NCI-H2107 treated with DMSO at 0.1 percent for 48 hours (cell line): ENCODE results near the gene UNC80.
A peak's percentile ranks its signal among the peaks of the same experiment; 100 is the strongest.

ENCODE experiments used
- DNase-seq: peaks from one replicate; lab custom pipeline; 2025; ENCODE audit not compliant: unreplicated experiment; lab: John Stamatoyannopoulos, UW

UNC80 gene

DNA sequence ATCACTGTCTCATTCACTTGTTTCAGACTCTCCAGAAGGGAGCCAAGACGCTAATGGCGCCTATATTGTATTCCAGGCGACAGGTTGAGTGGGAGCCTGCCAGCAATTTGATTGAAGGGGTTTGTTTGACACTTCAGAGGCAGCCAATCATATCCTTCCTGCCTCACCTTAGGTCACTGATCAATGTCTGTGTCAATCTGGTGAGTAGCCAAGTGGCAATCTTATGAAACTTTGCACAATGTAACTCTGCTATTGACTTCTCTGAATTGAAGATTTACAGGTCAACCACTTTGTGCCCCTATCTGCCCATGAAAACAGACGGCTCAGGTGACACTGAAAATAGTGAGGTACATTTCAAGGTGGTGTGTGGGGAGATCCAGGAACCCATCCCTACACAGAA is 198.1 kb downstream of the UNC80 start:
- no peak for DNase-seq

DNA sequence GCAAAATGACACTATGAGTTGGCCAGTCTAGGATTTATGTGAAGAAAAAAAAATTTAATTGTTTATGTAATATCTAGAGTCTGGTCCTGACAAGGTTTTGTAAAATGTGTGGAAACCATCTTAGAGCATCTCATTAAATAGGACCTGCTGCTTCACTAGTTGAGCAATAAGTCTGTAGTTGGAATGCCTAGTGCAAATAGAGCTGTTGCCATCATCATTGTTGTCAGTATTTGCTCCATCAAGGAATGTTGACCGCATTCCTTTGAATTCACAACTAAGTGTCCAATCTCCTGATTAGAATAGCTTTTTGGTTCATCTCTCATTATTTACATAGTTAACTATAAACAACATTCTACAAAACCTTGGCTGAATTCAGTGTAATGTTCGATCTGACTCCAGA is 198.6 kb downstream of the UNC80 start:
- no peak for DNase-seq

DNA sequence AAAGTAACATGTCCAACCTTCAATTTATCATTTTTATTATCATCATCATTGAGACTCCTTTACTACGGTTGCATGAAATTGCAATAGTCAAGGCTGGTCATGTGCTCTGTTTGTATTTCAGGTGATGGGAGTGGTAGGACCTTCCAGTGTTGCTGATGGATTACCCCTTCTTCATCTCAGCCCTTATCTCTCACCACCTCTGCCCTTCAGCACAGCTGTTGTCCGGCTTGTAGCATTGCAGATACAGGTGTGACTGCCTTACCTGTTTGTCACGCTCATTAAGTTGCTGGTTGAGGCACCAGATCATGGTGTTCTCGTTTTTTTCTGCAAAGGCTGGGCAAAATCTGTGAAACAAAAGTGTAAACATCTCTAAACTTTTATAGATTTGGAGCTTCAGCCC is 199.1 kb downstream of the UNC80 start:
- DNase-seq: no peak

DNA sequence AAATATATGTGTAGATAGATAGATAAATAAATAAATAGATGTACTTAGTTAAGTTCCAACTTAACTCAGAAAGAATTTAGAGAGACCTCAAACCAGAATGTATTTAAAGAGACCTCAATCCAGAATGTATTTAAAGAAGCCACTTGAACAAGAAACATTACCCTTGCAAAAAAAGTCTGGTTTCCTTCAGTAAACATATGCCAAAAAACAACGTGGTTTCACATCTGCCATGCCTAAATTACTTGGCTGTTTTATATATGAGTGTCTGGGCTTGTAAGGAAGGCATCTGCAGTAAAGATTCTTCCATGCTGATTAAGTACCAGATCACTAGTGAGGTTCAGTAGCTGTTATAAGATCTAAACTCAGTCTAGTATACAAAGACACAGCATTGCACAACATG is 201.7 kb downstream of the UNC80 start:
- DNase-seq: no peak

DNA sequence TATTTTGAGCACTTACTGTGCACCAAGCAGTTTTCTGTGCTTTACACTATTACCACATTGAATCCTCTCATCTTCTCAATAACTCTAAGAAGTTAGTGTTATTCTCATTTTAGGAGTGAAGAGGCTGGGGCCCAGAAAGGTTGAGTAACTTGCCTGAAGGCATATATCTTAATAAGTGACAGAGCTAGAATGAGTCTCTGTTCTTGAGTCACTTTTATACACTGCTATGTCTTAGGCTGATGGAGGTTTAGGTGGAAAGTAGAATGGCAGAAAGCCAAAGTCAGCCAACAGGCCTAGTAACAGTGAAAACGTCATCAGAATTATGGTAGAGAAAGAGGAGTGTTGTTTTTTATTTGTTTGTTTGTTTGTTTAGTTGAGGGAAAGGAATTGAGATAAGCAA is 202.9 kb downstream of the UNC80 start:
- no peak for DNase-seq

DNA sequence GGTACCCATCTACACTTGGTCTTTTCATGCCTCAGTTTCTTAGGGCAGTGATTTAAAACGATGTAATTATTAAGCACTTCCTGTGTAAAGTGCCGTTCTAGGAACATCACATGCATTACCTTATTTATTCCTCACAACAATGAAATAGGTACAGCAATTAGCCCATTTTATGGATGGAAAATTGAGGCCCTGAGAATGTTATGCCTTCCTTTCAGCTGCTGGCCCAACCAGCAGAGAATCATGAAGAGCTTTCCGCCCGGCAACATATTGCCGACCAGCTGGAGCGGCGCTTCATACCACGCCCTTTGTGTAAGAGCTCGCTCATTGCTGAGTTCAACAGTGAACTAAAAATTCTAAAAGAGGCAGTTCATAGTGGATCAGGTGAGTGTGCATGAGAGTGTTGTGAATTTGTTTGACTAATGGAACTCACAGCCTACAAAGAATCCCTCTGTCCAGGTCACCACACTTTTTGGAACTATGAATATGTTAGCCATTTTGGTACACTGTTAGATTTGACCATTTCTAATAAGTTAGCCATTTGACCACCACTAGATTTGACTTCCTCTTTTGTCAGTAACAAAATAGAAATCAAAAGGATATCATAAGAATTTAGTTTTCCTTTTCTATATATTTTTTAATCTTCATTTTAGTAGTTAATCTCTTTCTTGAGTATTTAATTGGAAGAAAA is 205.2 kb downstream of the UNC80 start:
- DNase-seq: no peak

DNA sequence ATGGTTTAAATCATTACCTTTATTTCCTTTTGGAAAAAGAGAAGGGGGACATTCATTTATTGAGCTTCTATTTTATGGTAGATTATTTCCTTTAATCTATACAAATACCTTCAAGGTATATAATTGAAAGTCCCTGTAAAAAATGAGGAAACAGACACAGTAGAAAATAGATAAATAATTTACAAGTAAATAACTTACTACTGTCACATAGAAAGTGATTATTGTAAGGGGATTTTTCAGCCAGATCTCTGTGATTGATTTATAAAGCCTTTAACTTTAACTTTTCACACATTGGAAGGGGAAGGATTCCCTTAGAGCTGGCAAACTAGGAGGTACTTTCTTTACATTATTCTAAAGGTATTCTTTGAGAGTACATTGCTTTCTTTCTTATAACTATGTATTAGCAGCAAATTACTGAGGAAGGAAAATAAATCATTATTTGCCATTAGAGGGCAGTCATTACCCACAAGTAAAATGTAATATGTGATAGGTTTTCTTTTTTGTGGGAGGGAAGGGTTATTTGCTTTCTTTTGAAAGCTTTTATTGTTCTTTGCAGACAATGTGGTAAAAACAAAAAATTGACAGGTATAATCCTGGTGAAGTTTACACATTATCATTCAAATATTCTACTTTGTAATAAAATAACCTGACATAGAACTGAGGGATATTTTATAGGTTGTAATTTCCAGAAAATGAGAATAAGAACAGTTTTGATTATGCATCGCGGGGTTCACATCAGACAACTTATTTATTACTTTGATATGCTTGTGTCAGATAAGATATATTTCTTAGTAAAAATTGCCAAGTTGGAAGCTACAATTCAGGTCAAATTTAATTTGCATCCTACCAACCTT is 206.0 kb downstream of the UNC80 start:
- peak; percentile 49 for DNase-seq

DNA sequence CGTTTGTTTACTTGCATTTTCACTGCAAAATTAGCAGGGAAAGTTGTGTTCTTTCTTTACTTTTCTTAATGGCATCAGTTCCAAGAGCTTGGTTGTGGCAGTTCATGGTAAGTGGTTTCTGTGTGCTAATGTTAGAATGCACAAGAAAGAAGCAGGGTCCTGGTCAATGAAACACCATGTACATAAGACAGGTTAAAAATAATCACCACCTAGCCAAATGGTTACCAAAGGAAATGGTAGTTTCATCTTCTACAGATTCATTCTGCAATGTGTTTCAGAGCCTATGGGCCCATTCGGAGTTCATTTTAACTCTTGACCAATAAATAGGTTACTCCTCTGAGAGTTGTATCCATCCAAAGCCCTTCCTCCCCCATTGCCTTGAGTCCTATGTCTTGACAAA is 212.7 kb downstream of the UNC80 start:
- no peak for DNase-seq

DNA sequence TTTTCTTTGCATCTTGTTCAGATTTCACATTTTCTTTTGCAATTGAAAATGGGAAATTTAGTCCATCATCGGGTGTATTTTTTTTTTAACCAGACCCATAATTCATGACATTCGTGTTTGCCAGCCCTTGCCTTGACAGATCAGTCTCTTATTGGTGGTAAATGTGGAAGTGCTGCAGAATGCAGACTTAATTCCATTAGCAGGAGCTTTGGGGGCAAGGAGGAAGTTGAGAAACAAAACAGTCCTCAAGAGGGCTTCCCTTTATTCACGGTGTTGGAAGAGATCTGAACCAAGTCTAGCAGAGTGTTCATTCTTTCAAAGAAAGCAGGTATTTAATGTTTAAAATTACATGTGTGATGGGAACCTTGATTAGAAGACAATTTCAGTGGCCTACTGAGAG is 214.2 kb downstream of the UNC80 start:
- DNase-seq: no peak

DNA sequence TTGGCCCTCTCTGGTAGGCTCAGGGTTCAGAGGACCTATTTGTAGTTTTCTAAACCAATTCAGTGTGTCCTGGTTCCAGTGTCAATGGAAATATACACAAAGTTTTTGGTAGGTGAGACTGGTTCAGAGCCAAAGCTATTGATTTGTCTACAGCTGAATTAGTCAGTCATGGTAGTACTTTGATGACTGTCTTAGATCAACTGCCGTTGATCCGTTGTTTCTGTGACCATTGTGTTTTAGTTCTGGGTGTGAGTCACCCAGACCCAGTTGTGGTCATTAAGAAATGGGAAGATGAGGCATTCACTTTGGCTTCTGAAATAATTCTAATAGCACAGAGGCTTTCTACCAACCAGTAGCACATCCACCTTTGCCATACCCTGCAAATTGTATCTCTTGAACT is 214.8 kb downstream of the UNC80 start:
- DNase-seq: no peak

DNA sequence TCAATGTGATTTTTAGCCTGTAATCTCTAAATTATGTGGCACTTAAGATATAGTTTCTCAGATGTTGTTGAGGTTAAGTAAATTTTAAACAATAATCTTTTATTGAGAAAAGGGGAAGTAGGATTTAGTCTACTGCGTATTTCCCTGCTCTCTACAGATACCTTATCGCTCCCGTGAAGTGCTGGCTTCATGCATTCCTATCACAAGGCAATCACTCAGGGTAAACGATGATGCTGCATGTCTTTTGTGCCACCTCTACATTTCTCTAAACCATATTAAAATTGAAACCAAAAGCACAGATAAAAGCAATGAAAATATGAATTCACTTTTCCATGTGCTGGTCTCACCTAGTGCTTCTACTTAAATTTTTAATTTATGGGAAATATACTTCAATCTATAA is 216.4 kb downstream of the UNC80 start:
- DNase-seq: no peak

DNA sequence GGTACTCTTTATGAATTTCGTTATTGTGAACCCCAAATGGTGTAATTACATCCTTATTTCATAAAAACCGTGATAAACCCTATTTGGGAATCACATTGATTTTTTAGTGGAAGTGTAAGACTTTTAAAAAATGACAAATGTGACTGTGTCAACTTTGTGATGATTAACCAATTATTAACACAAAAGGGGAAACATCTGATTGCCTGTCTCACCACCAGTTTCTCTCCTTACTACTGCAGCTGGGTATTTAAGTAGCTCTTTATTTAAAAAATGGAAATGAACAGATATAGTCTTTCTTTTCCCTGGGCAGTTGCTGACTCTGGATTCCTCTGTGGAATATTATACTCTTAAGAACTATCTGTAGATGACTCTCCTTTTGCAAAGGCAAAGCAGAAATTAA is 219.2 kb downstream of the UNC80 start:
- DNase-seq: no peak

DNA sequence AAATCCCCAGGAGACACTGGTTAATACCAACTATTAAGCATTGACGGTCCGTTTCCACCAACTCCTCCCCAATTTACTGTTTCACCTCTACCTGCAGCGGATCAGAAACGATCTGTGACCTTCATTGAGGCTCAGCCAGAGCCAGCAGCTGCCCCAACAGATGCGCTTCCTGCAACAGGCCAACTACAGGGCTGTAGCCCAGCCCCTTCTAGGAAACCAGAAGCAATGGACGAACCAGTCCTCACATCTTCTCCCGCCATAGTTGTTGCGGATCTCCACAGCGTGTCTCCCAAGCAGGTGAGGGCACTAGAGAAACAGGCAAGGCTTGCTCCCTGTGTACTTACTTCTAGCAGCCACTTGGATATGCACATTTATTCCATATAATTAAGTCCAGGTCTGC is 222.3 kb downstream of the UNC80 start:
- no peak for DNase-seq

DNA sequence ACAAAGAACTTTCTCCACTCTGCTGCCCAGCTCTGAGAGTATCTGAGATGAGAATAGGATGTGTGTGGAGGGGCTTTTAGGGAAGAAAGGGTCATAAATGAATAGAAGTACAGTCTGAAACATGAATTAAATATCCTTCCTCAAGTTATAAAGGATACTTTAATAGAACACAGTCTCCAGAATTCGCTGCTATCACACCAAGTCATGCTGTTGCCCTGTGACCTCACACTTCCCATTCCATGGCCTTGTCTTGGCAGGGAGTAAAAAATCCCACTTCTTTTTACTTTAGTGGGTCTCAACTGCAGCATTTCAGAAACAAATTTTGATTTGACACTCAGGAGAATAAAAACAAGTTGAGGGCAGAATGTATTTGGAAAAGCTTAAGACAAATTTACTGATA is 227.0 kb downstream of the UNC80 start:
- no peak for DNase-seq

DNA sequence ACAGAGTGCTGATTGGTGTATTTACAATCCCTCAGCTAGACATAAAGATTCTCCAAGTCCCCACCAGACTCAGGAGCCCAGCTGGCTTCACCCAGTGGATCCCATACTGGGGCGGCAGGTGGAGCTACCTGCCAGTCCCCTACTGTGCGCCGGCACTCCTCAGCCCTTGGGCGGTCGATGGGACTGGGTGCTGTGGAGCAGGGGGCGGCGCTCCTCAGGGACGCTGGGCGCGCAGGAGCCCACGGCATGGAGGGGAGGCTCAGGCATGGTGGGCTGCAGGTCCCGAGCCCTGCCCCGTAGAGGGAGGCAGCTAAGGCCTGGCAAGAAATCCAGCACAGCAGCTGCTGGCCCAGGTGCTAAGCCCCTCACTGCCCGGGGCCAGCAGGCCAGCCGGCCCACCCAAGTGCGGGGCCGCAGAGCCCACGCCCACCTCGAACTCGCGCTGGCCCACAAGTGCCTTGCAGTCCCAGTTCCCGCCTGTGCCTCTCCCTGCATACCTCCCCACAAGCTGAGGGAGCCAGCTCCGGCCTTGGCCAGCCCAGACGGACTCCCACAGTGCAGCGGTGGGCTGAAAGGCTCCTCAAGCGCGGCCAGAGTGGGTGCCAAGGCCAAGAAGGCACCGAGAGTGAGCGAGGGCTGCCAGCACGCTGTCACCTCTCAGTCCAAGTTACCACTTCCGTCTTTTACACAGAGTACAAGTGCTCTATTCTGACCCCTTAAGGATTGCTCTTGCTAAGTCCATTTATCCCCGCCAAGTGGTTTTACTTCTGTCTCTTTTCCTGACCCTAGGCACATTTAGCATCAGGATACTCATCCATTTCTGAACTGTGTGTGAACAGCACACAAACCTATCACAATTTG is 229.1 kb downstream of the UNC80 start:
- no peak for DNase-seq

DNA sequence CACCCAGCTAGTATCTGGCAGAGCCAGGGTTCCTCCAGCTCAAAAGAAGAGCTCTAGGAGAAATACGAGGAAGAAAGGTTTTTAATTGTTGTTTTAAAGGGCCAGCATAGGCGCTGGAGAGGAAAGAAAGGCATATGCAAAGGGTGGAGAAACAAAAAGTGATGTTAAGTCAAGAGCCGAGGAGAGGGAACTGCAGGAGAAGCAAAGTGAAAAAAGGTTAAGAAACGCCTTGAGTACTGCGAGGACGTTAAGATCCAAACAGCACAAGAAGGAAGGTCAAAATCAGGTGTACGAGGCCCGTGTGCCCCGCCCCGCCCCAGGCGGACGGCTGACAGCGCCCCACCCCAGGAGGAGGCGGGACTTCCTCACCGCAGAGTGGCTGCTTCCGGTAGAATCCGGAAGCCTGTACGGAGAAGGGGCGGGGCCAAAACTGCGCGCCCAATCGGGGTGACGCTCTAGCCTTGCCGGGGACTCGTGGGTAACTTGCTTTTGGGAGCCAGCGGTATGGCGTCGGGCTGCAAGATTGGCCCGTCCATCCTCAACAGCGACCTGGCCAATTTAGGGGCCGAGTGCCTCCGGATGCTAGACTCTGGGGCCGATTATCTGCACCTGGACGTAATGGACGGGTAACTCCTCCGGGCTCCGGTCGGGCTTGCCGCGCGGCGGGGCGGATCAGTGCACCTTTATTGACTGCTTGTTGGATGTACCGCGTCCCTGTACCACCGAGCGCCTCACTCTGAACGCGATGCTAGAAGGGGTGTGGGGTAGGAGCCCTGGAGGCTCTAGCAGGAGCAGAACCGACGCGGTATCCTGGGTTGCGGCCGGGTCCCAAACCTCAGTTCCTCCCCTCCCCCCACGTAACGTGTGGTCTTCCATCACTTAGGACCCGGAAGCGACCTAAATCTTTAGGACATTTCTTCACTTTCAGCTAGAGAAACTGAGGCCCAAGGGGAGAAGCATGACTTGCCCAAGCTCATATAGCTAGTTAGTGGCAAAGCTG is 230.8 kb downstream of the UNC80 start, which contains the start of gene RPE:
Gene RPE, plus strand, starts transcription at position 481 of the 1,000 bp plus-strand sequence. Its CDS starts 24 bp downstream, at position 505.
- peak; percentile 93 for DNase-seq

DNA sequence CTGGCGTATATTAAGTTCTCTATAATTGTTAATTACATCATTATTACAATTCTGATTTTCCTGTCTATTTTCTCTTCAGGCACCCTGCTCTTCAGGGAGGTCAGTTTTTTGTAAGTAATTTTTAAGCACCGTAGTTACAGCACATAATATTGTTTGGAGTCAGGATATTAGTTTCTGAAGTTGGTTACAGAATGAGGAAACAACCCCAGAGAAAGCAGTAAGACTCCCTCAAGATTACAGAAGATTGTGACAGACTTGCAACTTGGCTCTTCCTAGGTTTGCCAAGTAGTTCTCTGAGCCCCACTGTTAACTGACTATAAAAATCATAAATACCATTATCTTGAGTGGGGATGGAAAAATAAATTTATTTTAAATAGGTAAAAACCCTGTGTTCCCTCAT is 231.7 kb downstream of the UNC80 start:
- DNase-seq: no peak

DNA sequence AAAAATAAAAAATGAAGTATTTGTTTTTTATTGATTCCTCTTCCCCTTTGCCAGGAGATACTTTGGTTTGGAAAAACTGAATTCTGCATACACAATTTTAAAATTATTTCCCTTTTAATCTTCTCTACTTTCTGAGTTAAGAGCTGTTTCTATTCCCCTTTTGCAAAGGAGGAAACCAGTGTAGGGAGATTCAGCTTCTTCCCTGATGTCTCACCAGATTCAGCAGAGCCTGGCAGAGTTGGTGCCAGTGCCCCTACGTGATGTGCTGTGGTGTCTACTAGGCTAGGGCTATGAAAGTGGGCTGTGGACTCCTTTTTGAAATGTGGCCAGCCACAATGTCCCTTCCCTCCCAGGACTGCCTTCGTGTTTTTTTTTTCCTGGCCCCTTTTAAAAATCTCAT is 233.2 kb downstream of the UNC80 start:
- no peak for DNase-seq

DNA sequence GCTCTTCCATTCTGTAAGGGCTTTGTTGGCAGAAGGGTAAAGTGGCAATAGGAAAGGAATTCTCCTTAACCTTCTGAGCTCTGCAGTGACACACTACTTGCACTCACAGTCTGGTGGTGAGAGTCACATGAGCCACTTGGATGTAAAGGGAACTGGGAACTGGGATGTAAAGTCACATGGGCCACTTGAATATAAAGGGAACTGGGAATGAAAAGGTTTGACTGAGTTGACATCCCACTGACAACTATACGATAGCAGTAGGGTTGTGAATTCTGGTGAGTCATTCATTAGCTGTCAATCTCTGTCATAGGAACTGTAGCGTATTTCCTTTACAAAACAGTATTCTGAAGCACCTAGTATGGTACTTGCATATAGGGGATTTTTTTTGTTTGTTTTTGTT is 236.3 kb downstream of the UNC80 start:
- no peak for DNase-seq

DNA sequence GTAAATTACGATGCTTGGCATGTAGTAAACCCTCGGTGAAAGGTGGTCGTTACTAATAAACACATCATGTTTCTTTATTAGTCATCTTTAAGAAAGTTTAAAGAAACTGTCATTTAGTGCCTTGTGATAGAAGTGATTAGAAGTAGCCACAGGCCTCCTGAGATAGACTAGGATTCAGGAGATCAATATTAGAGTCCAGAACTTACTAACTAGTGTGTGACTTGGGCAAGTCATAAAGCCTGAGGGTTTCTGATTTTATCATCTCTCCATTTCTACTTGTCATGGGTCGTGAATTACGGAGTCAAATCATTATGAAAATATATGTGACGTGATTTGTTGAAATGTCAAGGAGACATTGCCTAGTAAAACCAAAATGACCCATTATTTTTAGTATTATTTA is 237.5 kb downstream of the UNC80 start:
- no peak for DNase-seq
